Stimulated activated CD4-positive, alpha-beta T cell treated with anti-CD3 and anti-CD28 coated beads, Interleukin-2, amount 100 ng/mL, for 4 hours (primary cell): ENCODE results near the gene LRFN3.
A peak's percentile ranks its signal among the peaks of the same experiment; 100 is the strongest.
"Not testable (repeated sequence)": the region's sequence is repeated elsewhere in the genome, so short reads cannot be mapped to it uniquely, and the experiment has no call there.

ENCODE experiments used
- DNase-seq: peaks from one replicate; pipeline ENCODE4 v3.0.0-alpha.2; 2020; ENCODE audit warnings: low read depth

Gene LRFN3

DNA sequence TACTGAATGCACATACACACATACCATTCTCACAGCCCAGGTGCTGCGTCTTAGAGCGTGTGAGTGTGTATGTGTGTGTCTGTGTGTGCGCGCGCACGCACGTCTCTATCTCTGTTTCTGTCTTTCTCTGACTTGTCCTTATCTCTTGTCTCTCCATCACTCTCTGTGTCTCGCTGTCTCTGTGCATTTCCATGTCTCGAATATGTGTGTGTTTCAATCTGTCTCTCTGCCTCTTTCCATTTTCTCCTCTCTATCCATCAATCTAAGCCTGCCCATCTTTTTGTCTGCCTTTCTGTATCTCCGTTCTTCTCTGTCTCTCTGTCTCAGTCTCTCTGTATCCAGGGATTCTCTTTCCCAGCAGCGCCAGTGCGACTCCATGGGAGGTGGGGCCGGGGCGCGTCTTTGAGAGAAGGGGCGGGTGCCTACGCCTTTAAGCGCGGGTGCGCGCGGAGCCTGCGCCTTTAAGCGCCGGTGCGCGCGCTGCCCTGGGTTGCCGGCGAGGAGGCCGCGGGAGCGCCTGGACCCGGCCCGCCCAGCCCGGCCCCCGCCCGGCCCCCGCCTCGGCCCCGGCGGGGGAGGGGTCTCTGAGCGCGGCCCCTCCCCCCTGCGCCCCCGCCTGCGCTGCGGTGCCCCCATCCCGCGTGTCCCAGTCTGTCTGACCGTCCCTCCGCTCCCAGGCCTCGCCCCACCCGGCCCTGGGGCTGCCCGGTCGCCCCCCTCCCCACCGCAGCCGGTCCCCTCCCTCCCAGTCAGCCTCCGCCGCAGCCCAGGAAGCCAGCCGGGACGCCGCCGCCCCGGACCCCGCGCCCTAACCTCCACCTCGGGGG lies at the start of gene LRFN3:
LRFN3 (plus strand) TSS at position 464 of the 827 bp plus-strand sequence. CDS start 3,052 bp downstream, outside the sequence.
- peak; percentile 44 for DNase-seq

DNA sequence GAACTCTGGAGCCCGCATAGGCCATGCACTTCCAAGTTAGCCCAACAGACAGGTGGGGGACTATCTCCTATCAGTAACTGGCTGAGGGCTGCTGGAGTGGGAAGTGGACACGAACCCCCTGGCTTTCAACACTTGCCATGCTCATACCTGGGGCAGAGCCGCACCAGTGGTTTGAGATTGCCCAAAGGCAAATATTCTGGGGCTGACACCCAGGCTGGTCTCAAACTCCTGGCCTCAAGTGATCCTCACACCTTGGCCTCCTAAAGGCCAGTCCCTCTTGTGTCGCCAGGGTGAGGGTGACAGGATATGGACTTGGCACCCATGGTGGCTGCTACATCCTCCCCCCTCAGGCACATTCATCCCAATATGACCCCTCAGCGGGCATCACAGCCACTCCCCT lies 49.0 kb upstream of the LRFN3 start:
- no peak for DNase-seq

DNA sequence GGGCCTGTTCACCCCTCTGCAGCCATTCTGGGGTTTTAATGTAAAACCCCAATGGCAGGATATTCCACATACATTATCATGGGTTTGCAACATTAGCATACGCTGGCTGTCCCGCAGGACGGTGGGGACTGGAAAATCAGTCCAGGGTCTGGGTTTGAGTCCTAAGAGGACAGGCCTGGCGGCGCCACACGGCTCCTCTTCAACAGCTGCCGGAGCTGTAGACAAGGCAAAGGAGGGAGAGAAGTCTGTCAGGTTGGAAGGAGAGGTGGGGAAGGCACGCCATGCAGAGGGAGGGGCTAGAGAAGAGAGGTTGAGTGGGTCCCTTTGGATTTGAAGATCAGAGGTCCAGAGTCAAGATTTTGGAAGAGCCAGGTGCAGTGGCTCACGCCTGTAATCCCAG lies 47.8 kb upstream of the LRFN3 start:
- no peak for DNase-seq

GRCh38 chr19:35889370-35890112 lies 46.6 kb upstream of the LRFN3 start:
- no peak for DNase-seq

DNA sequence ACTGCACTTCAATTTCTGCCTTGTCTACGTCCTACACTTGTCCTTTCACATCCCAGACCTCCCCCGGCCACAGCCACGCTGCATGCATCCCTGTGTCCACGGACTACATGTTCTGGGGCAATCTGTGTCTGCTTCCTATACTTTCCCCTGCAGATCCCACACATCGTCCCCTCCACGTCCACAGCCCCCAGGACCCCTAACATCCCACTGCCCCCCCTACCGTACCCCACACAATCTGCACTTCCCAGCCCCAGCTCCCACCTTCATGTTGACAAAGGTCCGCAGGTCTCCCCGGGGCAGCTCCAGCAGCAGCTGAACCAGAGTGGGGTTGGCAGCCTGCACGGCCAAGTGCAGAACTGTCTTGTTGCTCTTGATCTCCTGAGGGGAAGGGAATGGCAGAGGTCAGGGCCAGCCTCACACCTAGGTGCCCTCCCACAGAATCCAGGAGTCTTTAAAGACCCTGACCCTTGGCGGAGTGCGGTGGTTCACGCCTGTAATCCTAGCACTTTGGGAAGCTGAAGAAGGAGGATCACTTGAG lies 46.0 kb upstream of the LRFN3 start:
- DNase-seq: no peak

DNA sequence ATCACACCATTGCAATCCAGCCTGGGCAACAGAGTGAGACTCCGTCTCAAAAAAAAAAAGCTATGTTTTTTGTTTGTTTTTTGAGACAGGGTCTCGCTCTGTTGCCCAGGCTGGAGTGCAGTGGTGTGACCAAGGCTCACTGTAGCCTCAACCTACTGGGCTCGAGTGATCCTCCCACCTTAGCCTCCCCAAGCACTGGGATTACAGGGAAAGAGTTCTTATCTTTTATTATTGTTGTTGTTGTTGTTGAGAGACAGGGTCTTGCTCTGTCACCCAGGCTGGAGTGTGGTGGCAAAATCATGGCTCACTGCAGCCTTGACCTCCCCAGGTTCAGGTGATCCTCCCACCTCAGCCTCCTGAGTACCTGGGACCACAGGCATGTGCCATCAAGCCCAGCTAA lies 44.4 kb upstream of the LRFN3 start:
- not testable (repeated sequence) for DNase-seq

DNA sequence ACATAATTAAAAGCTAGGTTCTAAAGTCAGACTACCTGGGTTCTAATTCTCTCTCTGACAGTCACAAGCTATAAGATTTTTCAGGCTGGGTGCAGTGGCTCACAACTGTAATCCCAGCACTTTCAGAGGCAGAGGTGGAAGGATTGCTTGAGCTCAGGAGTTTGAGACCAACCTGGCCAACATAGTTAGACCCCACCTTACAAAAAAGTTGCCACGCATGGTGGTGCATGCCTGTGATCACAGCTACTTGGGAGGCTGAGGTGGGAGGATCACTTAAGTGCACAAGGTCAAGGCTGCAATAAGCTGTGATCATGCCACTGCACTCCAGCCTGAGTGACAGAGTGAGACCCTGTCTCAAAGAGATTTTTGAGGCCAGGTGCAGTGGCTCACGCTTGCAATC lies 41.8 kb upstream of the LRFN3 start:
- DNase-seq: no peak

DNA sequence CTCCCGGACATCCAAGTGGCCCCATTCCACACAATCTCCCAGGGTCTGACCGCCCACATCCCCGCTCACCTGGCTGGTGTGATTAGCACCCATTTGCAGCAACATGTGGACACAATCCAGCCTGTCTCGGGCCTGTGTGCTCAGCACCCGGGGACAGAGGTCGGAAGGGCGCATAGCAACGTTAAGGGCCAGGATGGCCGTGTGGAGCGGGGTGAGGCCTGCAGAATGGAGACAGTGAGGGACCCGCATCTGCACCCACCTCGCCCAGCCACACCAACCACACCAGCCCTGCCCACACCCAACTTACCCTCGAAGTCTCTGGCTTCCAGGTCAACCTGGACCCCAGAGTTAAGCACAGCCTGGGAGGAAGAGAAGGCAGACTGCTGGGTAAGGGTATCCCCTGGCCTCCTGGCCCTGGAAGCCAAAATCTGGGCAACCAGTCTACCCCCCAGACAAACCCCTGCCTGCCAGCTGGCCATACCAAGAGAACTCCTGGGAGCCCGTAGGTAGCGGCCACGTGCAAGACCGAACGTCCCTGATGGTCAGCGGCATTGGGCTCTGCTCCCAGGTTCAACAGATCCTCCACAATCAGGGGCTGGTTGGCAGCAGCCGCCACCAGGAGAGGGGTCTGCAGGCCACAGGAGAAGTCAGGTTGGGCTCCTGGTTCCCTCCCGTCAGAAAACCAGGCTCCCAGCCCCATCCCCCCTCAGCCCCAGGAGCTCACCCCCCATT lies 40.1 kb upstream of the LRFN3 start:
- no peak for DNase-seq

- DNase-seq: no peak
Measured at GRCh38 chr19:35896643-35897040, 39.5 kb upstream of the LRFN3 start.

GRCh38 chr19:35897706-35898451 lies 38.3 kb upstream of the LRFN3 start:
- no peak for DNase-seq

DNA sequence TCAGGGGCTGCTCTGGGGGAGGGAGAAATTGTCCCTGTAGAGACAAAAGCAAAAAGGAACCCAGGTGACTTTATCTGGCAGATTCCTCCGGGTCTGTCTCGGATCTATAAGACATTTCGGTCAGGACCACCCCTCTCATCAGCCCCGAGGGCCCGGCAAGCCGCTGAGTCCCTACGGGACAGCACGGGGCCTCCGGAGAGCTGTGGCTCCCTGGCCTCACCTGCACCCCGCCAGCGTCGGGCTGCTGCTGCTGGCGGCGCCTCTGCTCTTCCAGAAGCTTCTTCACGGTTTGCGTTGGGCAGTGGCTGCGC lies 37.7 kb upstream of the LRFN3 start:
- DNase-seq: no peak

DNA sequence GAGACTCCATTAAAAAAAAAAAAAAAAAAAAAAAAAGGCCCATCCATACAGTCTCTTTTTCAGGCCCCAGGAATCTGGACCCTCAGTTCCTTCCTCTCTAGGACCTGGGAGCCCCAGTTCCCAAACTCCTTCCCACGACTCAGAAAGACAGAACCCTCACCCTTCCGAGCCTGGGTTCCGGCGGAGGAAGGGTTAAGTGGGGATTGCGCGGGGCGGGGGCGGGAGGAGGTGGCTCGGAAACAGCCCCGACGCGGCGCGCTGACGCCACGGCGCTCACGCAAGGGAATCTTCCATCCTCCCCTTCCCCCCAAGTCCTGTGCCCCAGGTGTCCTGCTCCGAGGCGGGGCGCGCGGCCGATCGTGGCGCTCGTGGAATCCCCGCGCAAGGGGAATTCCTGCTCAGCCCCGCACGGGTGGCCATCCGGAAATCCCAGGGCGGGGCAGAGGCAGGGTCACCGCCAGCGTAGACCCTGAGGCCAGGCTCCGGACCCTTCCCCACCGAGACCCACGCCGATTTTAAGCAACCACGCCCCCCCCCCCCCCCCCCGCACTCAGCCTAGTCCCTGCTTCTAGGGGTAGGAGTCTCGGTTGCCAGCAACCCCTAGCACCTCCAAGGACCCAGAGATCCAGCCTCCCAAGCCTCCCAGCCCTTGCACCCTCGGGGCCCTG lies 36.5 kb upstream of the LRFN3 start:
- DNase-seq: peak; percentile 86

DNA sequence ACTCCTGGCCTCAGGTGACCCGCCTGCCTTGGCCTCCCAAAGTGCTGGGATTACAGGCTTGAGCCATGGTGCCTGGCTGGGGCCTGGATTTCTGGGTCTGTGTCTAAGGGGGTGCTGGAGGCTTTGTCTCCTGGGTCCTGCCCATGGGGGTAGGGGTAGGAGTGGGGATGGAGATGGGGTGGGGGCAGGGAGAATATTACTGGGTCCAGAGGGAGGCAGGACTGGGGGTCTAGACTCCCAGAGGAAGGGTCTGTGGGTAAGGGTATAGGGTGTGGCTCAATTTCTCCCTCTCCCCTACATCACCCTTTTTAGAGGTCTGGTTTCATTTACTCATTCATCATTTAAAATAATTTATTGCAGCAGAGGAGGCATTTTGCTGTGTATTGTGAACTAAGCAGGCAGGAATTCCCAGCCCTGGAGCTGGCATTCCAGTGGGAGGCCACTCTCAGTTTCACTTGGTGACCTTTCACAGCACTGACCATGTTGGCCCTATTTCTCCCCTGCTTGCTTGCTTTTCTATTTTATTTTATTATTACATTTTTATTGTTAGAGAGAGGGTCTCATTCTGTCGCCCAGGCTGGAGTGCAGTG lies 35.0 kb upstream of the LRFN3 start:
- DNase-seq: no peak

GRCh38 chr19:35901854-35902661 lies 34.1 kb upstream of the LRFN3 start, which contains the start of gene HCST:
Gene HCST (plus strand): TSS chr19:35902529. CDS start chr19:35902594, 65 bp downstream.
- DNase-seq: no peak

DNA sequence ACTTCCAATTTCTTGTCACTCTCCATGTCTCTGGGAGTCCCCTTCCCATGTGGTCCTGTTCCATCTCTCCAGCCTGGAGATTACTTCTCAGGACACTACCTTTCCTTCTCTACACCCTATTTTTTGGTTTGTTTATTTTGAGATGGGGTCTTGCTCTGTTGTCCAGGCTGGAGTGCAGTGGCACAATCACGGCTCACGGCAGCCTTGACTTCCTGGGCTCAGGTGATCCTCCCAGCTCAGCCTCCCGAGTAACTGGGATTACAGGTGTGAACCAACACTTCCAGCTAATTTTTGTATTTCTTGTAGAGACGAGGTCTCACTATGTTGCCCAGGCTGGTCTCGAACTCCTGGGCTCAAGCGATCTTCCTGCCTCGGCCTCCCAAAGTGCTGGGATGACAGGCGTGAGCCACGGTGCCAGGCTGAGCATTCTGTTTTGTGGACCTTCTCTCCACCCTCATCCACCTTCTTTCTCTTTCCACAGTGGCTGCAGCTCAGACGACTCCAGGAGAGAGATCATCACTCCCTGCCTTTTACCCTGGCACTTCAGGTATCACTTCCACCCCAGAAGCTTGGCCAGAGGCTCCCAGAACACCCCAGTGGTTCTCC lies 33.2 kb upstream of the LRFN3 start:
- DNase-seq: no peak

DNA sequence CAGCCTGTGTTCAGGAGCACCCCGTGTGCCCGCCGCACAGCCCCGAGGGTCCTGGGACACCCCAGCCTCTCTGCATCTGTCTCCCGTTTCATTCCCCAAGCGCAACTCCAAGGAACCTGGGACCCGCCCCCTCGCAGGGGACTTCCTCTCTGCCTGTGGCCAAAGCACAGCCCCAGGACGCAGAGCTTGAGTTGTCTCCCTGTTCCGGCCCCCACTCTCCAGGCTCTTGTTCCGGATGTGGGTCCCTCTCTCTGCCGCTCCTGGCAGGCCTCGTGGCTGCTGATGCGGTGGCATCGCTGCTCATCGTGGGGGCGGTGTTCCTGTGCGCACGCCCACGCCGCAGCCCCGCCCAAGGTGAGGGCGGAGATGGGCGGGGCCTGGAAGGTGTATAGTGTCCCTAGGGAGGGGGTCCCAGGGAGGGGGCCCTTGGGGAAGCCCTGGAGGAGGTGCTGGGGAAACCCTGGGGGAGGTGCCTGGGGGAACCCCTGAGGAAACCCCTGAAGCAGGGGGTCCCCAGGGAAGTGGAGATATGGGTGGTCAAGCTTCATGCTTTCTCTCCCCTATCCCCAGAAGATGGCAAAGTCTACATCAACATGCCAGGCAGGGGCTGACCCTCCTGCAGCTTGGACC lies 32.5 kb upstream of the LRFN3 start:
- peak; percentile 94 for DNase-seq

- no peak for DNase-seq
Measured at GRCh38 chr19:35904311-35905068, 31.7 kb upstream of the LRFN3 start.

DNA sequence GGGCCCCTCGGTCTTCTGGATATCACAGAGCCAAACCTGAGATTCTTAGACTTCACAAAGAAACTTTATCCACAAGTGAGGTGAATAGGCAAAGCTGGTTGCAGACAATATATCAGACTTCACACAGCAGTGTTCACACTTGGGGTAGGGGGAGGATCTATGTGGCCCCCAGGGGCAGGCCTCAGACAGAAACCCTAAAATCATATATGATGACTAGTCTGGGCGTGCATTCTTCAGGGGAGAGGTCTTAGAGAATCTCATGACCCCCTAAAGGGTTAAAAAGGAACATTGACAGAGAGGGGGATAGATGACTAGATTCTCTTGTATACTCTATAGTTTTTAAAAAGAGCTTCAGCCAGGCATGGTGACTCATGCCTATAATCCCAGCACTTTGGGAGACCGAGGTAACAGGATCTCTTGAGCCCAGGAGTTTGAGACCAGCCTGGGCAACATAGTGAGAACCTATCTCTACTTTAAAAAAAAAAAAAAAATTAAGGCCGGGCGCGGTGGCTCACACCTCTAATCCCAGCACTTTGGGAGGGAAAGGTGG lies 30.9 kb upstream of the LRFN3 start:
- DNase-seq: no peak
